Calu3 (cell line): Measurements from ENCODE around the gene UTP4. TPM values are rescaled to one million over a fixed set of nuclear protein-coding genes. Genes with fewer than 3 reads are reported as not detected.
"Not testable (repeated sequence)": the region's sequence is repeated elsewhere in the genome, so short reads cannot be mapped to it uniquely, and the experiment has no call there.

ENCODE experiments used
- BruUV-seq: library from RNA; stranded (reverse); fragments of 400-500 nt; replicated peaks from 2 replicates; lab custom pipeline; 2021; lab: Mats Ljungman, UMichigan
- CTCF ChIA-PET: fragments of 300-600 bp; sonication (Branson Sonifier 250); formaldehyde crosslinking; loops from one replicate; lab custom pipeline; 2022; ENCODE audit warnings: antibody characterized with exemption; lab: Charles Lee
- DNase-seq: peaks from one replicate; pipeline ENCODE4 v3.0.0; 2022
- H3K27ac Mint-ChIP-seq: one replicate; pipeline ENCODE4 v1.8.0; 2022; ENCODE audit warnings: mixed read lengths; ENCODE audit not compliant: unreplicated experiment
- H3K27me3 Mint-ChIP-seq: one replicate; pipeline ENCODE4 v1.8.0; 2022; ENCODE audit warnings: mixed read lengths; ENCODE audit not compliant: unreplicated experiment
- H3K36me3 Mint-ChIP-seq: one replicate; pipeline ENCODE4 v1.8.0; 2022; ENCODE audit warnings: mild to moderate bottlenecking, moderate library complexity, mixed read lengths; ENCODE audit not compliant: insufficient read depth, unreplicated experiment
- H3K4me1 Mint-ChIP-seq: one replicate; pipeline ENCODE4 v1.8.0; 2022; ENCODE audit warnings: mild to moderate bottlenecking, low read depth, mixed read lengths; ENCODE audit not compliant: unreplicated experiment
- H3K4me3 Mint-ChIP-seq: one replicate; pipeline ENCODE4 v1.8.0; 2022; ENCODE audit warnings: mild to moderate bottlenecking, low read depth, moderate library complexity, mixed read lengths; ENCODE audit not compliant: unreplicated experiment
- H3K9me3 Mint-ChIP-seq: one replicate; pipeline ENCODE4 v1.8.0; 2022; ENCODE audit warnings: low read depth, mixed read lengths; ENCODE audit not compliant: unreplicated experiment
- CTCF ChIP-seq: fragments of 200-600 bp; IDR thresholded peaks from one replicate; pipeline ENCODE4 v1.8.0; 2022; ENCODE audit warnings: antibody characterized with exemption; ENCODE audit not compliant: unreplicated experiment
- intact Hi-C: fragments of 100-400 bp; cut with micrococcal nuclease; formaldehyde crosslinking; loops from one replicate; pipeline ENCODE4 v1.10.0; 2022; ENCODE audit not compliant: unreplicated experiment
- total RNA-seq: library from RNA; stranded (reverse); gene quantifications from 2 replicates; pipeline ENCODE4 v1.2.3, GENCODE V29; 2022

UTP4 gene
- total RNA-seq, 1 experiment from 2014 or later: 116 TPM

GRCh38 chr16:69143116-69143515 is 10.7 kb downstream of the UTP4 start:
- Mint-ChIP-seq H3K27me3 (no peaks in the 10 kb centered on the region), H3K9me3 (no peaks in the 10 kb centered on the region), H3K27ac (no peak overlapping the region), H3K36me3 (peaks cover 67% of the 10 kb centered on the region), H3K4me1 (no peaks in the 10 kb centered on the region), H3K4me3 (no peak overlapping the region)
- no TSS peak for BruUV-seq
- DNase-seq: no peak
- CTCF ChIA-PET: no interaction called here
- intact Hi-C loops: no loop called here
- TF ChIP-seq CTCF: no peak

- Mint-ChIP-seq H3K27ac (no peak overlapping the region), H3K9me3 (no peaks in the 10 kb centered on the region), H3K36me3 (peaks cover 66% of the 10 kb centered on the region), H3K4me3 (no peak overlapping the region), H3K27me3 (no peaks in the 10 kb centered on the region), H3K4me1 (no peaks in the 10 kb centered on the region)
- intact Hi-C loops: no loop called here
- no TSS peak for BruUV-seq
- DNase-seq: no peak
- CTCF ChIA-PET: interaction anchor here (0.7 kb wide), 1 partner anchor 19 kb away, joined by 3 read pairs; no protein-coding TSS in a partner anchor
- no peak for TF ChIP-seq CTCF
Measured at GRCh38 chr16:69145658-69146057, 13.2 kb downstream of the UTP4 start.

- not testable (repeated sequence) for H3K9me3 Mint-ChIP-seq, H3K27me3 Mint-ChIP-seq, H3K27ac Mint-ChIP-seq, H3K4me3 Mint-ChIP-seq, H3K4me1 Mint-ChIP-seq, DNase-seq, BruUV-seq
- H3K36me3 Mint-ChIP-seq: peaks cover 79% of the 10 kb centered on the region
- intact Hi-C loops: loop anchor here (1.0 kb wide), 1 partner anchor 138 kb away; no protein-coding TSS in a partner anchor
- CTCF ChIA-PET: interaction anchor here (0.6 to 1.6 kb wide), 8 partner anchors 12 to 179 kb away, joined by 3 to 12 read pairs (median 4); no protein-coding TSS in a partner anchor
Measured at GRCh38 chr16:69149621-69150020, 17.2 kb downstream of the UTP4 start.

- H3K36me3 Mint-ChIP-seq: peaks cover 82% of the 10 kb centered on the region
- TF ChIP-seq CTCF: peak; percentile 61
- BruUV-seq: no TSS peak
- H3K4me3 Mint-ChIP-seq: no peak overlapping the region
- H3K4me1 Mint-ChIP-seq: no peaks in the 10 kb centered on the region
- DNase-seq: peak; percentile 68
- no peaks in the 10 kb centered on the region for H3K9me3 Mint-ChIP-seq
- no peak overlapping the region for H3K27ac Mint-ChIP-seq
- CTCF ChIA-PET: interaction anchor here (0.8 to 1.6 kb wide), 9 partner anchors 11 to 178 kb away, joined by 3 to 12 read pairs (median 3); no protein-coding TSS in a partner anchor
- H3K27me3 Mint-ChIP-seq: no peaks in the 10 kb centered on the region
- intact Hi-C loops: loop anchor here (1.0 kb wide), 1 partner anchor 137 kb away; no protein-coding TSS in a partner anchor
Measured at GRCh38 chr16:69150146-69150865, 17.9 kb downstream of the UTP4 start.

GRCh38 chr16:69157196-69157595 is 24.7 kb downstream of the UTP4 start:
- H3K36me3 Mint-ChIP-seq: peaks cover 91% of the 10 kb centered on the region
- intact Hi-C loops: no loop called here

More at GRCh38 chr16:69157196-69157595, 24.7 kb downstream of the UTP4 start:
- no peak for DNase-seq
- H3K27me3 Mint-ChIP-seq: no peaks in the 10 kb centered on the region
- no TSS peak for BruUV-seq
- H3K27ac Mint-ChIP-seq: no peak overlapping the region
- no peak for TF ChIP-seq CTCF
- no peaks in the 10 kb centered on the region for H3K4me1 Mint-ChIP-seq
- CTCF ChIA-PET: interaction anchor here (0.5 to 1.1 kb wide), 3 partner anchors 16 to 525 kb away, joined by 3 to 9 read pairs (median 3); no protein-coding TSS in a partner anchor
- no peak overlapping the region for H3K4me3 Mint-ChIP-seq
- H3K9me3 Mint-ChIP-seq: no peaks in the 10 kb centered on the region
